ENCODE measurements around the gene PAWR.

DNA sequence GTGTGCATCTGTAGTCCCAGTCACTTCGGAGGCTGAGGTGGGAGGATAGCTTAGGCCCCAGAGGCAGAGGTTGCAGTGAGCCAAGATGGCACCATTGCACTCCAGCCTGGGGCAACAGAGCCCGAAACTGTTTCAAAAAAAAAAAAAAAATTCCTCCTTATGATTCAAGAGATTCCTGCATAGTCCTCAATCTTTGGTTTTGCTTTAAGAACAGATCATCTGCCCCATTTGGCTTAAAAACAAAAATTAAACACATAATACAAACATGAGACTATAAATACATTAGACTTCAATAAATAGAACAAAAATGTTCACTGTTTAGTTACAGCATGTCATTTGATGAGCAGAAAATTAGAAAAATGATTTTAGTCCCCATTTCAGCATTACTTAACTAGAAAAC lies 131.2 kb downstream of the PAWR start:
- TF ChIP-seq EZH2phosphoT487 (IDR thresholded peaks at IDR 0.05; ENCODE audit: borderline replicate concordance, low read length): no peak
- TF ChIP-seq, protein P1, sequence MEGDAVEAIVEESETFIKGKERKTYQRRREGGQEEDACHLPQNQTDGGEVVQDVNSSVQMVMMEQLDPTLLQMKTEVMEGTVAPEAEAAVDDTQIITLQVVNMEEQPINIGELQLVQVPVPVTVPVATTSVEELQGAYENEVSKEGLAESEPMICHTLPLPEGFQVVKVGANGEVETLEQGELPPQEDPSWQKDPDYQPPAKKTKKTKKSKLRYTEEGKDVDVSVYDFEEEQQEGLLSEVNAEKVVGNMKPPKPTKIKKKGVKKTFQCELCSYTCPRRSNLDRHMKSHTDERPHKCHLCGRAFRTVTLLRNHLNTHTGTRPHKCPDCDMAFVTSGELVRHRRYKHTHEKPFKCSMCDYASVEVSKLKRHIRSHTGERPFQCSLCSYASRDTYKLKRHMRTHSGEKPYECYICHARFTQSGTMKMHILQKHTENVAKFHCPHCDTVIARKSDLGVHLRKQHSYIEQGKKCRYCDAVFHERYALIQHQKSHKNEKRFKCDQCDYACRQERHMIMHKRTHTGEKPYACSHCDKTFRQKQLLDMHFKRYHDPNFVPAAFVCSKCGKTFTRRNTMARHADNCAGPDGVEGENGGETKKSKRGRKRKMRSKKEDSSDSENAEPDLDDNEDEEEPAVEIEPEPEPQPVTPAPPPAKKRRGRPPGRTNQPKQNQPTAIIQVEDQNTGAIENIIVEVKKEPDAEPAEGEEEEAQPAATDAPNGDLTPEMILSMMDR (IDR thresholded peaks at IDR 0.05; ENCODE audit: low read depth, low read length, poor library complexity, severe bottlenecking): no peak

Measured in DOHH2 (cell line).